ENCODE measurements around the gene SP3. TPM values are rescaled to one million over a fixed set of nuclear protein-coding genes. Genes with fewer than 3 reads are reported as not detected.

SP3 gene
- 10 to 100 TPM; 69.7 to 94.3 (median 87.6) TPM for total RNA-seq

DNA sequence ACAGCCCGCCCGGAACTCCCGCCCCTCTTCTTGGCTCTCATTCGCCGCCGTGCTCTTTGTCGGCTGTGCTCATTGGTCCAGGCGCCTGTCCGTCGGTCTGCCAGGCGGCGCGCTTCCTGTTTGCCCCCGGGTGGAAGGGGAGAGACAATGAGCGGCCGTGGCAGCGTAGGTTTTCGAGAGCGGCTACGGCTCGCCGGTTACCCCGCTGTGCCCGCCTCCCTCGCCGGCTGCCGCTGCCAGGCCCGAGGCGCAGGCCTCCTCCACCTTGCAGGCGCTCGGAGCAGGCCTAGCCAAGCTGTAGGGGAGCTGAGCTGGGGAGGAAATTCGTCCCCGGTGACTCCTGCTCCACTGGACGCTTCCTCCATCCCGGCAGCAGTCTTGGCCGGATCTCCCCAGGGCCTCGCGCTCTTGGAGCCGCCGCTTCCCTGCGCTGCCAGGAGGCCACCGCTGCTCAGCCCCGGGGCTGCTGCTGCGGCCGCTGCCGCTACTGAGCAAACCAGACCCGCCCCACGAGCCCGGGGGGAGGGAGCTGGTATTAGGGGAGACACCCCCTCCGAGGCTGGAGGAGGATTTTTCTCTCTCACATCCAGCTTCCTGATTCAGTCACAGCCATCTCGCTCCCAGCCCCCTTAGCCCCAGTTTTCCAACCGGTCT lies at the start of gene SP3:
TSS of gene SP3 (minus strand) at position 2 of the 654 bp plus-strand sequence. CDS start 202 bp downstream, outside the sequence.
- Histone ChIP-seq H3K4me3 (peak within 1 kb of the TSS; percentile 89 to 99), H3K27me3 (no peaks in the 10 kb centered on the region), H3K27ac (peak within 1 kb of the TSS; percentile 97 to 100 (median 99)), H3K36me3 (peaks cover 0 to 4% of the 10 kb centered on the region in 2 donors), H3K4me1 (peaks cover 0 to 38% (median 3%) of the 10 kb centered on the region in 3 donors), H3K9me3 (peaks cover 0 to 5% (median 0%) of the 10 kb centered on the region in 3 donors)
- ATAC-seq, result peak; percentile 90
- WGBS, 2 donors (ENCODE audit: low coverage in 1 of 2), result 0% methylated on average over 2 of the region's 52 CpGs
- TF ChIP-seq CTCF (IDR thresholded peaks at IDR 0.05) (peak in 2 of 4 experiments; percentile 13 to 20), POLR2A (IDR thresholded peaks at IDR 0.05) (peak; percentile 75 to 85), POLR2AphosphoS5 (IDR thresholded peaks at IDR 0.05) (peak; percentile 79), EP300 (IDR thresholded peaks at IDR 0.05) (no peak)

DNA sequence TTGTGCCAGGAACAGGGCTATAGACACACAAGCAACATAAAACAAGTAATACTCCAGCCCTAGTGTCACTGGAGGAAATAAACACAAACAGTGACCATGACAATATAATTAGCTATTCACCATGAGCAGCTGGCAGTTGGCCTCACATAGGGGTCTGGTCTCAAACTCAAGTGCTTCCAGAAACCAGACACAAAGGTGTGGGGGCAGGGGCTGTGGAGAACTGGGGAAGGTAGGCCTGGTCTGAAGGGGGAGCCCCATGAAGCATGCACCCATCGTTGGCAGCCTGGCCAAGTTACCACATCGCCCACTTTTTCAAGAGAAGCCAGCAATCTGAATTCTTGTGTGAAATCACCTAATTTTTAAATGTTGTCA lies 49.5 kb upstream of the SP3 start:
- TF ChIP-seq POLR2AphosphoS5 (IDR thresholded peaks at IDR 0.05) (no peak), POLR2A (IDR thresholded peaks at IDR 0.05) (no peak), CTCF (IDR thresholded peaks at IDR 0.05) (no peak), EP300 (IDR thresholded peaks at IDR 0.05) (no peak)
- peaks cover 0 to 45% (median 0%) of the 10 kb centered on the region in 3 donors for H3K4me1 ChIP-seq
- no peaks in the 10 kb centered on the region for H3K36me3 ChIP-seq
- H3K4me3 ChIP-seq, result no peak overlapping the region
- peak overlapping the region in 3 of 4 donors; percentile 16 to 91 (median 90) for H3K27ac ChIP-seq
- ATAC-seq, result no peak
- no peaks in the 10 kb centered on the region for H3K9me3 ChIP-seq
- 86 to 90% methylated on average over 2 of the region's 2 CpGs for WGBS, 2 donors (ENCODE audit: low coverage in 1 of 2)
- no peaks in the 10 kb centered on the region for H3K27me3 ChIP-seq

DNA sequence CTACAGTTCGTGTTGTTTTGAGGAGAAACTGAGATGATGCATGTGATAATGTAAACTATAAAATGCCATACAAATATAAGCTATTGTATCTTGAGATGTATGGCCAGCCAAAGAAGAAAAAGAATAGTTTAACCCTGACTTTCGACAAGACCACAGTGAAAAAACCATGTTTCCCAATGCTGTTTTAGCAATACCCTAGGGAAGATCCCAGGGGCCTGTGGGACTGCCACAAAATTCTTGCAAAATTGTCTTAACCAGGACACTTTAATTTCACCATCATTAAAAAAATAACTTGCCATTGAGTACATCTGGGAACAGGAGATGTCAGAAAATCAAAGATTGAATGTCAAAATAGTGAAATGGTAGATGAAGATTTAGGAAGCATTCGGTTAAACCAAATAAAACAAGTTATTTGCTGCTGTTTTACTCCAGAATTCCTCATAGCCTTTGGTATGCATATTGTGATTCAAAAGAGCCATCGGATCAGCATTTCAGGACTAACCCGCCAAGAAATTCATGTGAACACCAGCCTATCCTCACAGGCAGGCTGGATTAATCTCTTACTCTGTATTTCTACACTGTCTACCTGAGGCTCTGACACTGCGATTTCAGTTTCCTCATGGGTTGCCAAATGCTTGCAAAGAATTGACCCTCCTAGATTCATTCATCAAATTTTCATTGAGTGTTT lies 49.0 kb upstream of the SP3 start:
- peak; percentile 10 for ATAC-seq
- no peak overlapping the region for H3K4me3 ChIP-seq
- TF ChIP-seq CTCF (IDR thresholded peaks at IDR 0.05) (no peak), EP300 (IDR thresholded peaks at IDR 0.05) (no peak), POLR2AphosphoS5 (IDR thresholded peaks at IDR 0.05) (peak; percentile 16), POLR2A (IDR thresholded peaks at IDR 0.05) (no peak)
- H3K4me1 ChIP-seq, result peaks cover 0 to 45% (median 0%) of the 10 kb centered on the region in 3 donors
- no peaks in the 10 kb centered on the region for H3K9me3 ChIP-seq
- no peaks in the 10 kb centered on the region for H3K36me3 ChIP-seq
- H3K27ac ChIP-seq, result peak overlapping the region; percentile 81 to 91 (median 90)
- 75 to 80% methylated on average over 6 of the region's 6 CpGs for WGBS, 2 donors (ENCODE audit: low coverage in 1 of 2)
- H3K27me3 ChIP-seq, result no peaks in the 10 kb centered on the region

DNA sequence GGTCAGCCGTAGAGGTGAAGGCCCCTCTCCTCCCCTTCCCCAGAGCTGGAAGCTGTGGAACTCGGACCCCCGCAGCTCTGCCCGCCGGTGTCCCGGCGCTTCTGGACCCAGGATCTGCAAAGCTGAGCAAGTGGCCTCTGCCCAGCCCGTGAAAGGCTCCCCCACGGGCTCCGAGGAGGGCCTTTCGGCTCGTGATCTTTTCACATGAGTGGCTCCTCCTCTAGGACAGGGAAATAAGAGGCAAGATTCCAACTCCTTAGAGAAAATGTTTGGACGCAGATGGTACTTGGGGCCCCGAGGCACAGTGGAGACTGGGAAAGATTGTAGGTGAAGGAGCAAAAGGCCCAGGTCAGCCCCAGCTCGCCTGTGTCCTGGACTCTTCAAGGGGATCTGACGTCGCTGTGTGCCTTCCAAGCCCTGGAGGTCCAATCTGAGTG lies 48.2 kb upstream of the SP3 start:
- TF ChIP-seq POLR2A (IDR thresholded peaks at IDR 0.05), result peak in 1 of 2 donors; percentile 30
- no peak for TF ChIP-seq POLR2AphosphoS5 (IDR thresholded peaks at IDR 0.05)
- no peak for TF ChIP-seq EP300 (IDR thresholded peaks at IDR 0.05)
- no peak for TF ChIP-seq CTCF (IDR thresholded peaks at IDR 0.05)
- Histone ChIP-seq H3K4me1 (peaks cover 0 to 45% (median 0%) of the 10 kb centered on the region in 3 donors), H3K36me3 (no peaks in the 10 kb centered on the region), H3K9me3 (no peaks in the 10 kb centered on the region), H3K27ac (peak overlapping the region; percentile 81 to 91 (median 90)), H3K4me3 (peak overlapping the region; percentile 38 to 65), H3K27me3 (no peaks in the 10 kb centered on the region)
- ATAC-seq, result peak; percentile 73
- WGBS, 2 donors (ENCODE audit: low coverage in 1 of 2), result 29 to 47% methylated on average over 3 to 6 of the region's 17 CpGs

Measured in gastroesophageal sphincter (tissue), 4 donors.